GM19035 (cell line): ENCODE data around the gene DPP6.

ENCODE experiments used
- ATAC-seq: cut with Tn5 transposase; IDR thresholded peaks from one replicate; pipeline ENCODE4 v1.9.1; 2021; ENCODE audit not compliant: unreplicated experiment

DPP6 gene

GRCh38 chr7:154686305-154686704, 634.1 kb downstream of the DPP6 start:
- ATAC-seq: no peak

- ATAC-seq: no peak
Observed at GRCh38 chr7:154688952-154689351, 636.8 kb downstream of the DPP6 start.

- ATAC-seq: no peak
Observed at GRCh38 chr7:154690411-154690810, 638.2 kb downstream of the DPP6 start.

- ATAC-seq: no peak
Observed at GRCh38 chr7:154693661-154694060, 641.5 kb downstream of the DPP6 start.

- no peak for ATAC-seq
Observed at GRCh38 chr7:154695836-154696235, 643.6 kb downstream of the DPP6 start.

- ATAC-seq: no peak
Observed at GRCh38 chr7:154696556-154696955, 644.4 kb downstream of the DPP6 start.

- ATAC-seq: no peak
Observed at GRCh38 chr7:154698726-154699291, 646.6 kb downstream of the DPP6 start.

GRCh38 chr7:154699417-154699816, 647.2 kb downstream of the DPP6 start:
- no peak for ATAC-seq

- no peak for ATAC-seq
Observed at GRCh38 chr7:154709840-154710520, 657.8 kb downstream of the DPP6 start.

GRCh38 chr7:154720016-154720415, 667.8 kb downstream of the DPP6 start:
- ATAC-seq: no peak

GRCh38 chr7:154721086-154721485, 668.9 kb downstream of the DPP6 start:
- ATAC-seq: no peak

GRCh38 chr7:154726368-154726767, 674.2 kb downstream of the DPP6 start:
- ATAC-seq: no peak

- no peak for ATAC-seq
Observed at GRCh38 chr7:154729056-154729455, 676.9 kb downstream of the DPP6 start.

GRCh38 chr7:154735766-154736165, 683.6 kb downstream of the DPP6 start:
- no peak for ATAC-seq

- ATAC-seq: no peak
Observed at GRCh38 chr7:154736389-154736788, 684.2 kb downstream of the DPP6 start.

GRCh38 chr7:154738216-154738615, 686.0 kb downstream of the DPP6 start:
- no peak for ATAC-seq

GRCh38 chr7:154741131-154741530, 688.9 kb downstream of the DPP6 start:
- no peak for ATAC-seq

- no peak for ATAC-seq
Observed at GRCh38 chr7:154743206-154743605, 691.0 kb downstream of the DPP6 start.

- no peak for ATAC-seq
Observed at GRCh38 chr7:154744256-154744860, 692.2 kb downstream of the DPP6 start.

- ATAC-seq: no peak
Observed at GRCh38 chr7:154744861-154745258, 692.7 kb downstream of the DPP6 start.

GRCh38 chr7:154746571-154747360, 694.6 kb downstream of the DPP6 start:
- ATAC-seq: no peak
